Epithelial cell of esophagus (primary cell): Measurements from ENCODE around the gene NDUFS2.

Source experiments
- DNase-seq: peaks from one replicate; pipeline ENCODE4 v3.0.0; 2010; ENCODE audit warnings: low read depth
- H3K4me3 ChIP-seq: 2 replicates; pipeline ENCODE4 v1.5.1; 2011; ENCODE audit warnings: mild to moderate bottlenecking, low read length, control low read depth
- TF ChIP-seq, protein P1 (sequence below): IDR thresholded peaks from 2 replicates; pipeline ENCODE4 v1.5.1; 2011; ENCODE audit warnings: low read depth, mild to moderate bottlenecking, low read length, control low read depth, inconsistent platforms; ENCODE audit not compliant: insufficient read depth; ENCODE audit errors: missing control alignments

The NDUFS2 gene

DNA sequence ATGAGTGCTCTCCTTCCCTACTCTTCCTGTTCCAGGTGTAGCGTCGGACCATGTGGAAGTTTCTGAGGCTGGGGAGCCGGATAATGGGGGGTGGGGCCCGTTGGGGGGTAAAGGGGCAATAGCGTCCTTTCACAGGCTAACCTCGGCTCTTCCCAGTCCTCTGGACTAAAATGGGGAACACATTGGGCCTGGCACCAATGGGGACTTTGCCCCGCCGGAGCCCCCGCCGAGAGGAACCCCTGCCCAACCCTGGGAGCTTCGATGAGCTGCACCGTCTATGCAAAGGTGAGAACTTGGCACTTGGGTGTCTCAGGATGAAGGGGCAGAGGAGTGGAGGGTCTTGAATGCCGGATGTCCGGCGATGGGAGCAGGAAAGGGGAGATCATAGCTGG is 24.1 kb downstream of the NDUFS2 start:
- TF ChIP-seq, protein P1, sequence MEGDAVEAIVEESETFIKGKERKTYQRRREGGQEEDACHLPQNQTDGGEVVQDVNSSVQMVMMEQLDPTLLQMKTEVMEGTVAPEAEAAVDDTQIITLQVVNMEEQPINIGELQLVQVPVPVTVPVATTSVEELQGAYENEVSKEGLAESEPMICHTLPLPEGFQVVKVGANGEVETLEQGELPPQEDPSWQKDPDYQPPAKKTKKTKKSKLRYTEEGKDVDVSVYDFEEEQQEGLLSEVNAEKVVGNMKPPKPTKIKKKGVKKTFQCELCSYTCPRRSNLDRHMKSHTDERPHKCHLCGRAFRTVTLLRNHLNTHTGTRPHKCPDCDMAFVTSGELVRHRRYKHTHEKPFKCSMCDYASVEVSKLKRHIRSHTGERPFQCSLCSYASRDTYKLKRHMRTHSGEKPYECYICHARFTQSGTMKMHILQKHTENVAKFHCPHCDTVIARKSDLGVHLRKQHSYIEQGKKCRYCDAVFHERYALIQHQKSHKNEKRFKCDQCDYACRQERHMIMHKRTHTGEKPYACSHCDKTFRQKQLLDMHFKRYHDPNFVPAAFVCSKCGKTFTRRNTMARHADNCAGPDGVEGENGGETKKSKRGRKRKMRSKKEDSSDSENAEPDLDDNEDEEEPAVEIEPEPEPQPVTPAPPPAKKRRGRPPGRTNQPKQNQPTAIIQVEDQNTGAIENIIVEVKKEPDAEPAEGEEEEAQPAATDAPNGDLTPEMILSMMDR, result no peak
- DNase-seq, result no peak

DNA sequence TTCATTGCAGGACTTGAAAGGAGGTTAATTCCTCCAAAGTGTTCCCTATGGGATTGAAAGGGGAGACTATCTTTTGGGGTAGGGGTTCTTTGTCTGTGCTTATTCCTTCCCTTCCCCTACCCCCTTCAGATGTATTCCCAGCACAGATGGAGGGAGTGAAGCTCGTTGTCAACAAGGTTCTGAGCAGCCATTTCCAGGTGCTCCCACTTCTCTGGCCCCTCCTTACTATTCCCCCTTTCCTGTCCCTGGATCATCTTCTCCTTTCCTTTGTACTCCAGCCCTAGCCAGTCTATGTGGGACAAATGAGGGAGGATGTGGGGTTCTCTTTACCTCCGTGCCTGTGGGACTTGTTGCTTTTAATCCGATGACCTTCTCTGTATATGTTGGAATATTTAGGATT is 24.6 kb downstream of the NDUFS2 start:
- TF ChIP-seq, protein P1, result no peak
- H3K4me3 ChIP-seq, result peak overlapping the region; percentile 98
- no peak for DNase-seq

More for the DNA sequence above, 24.1 kb downstream of the NDUFS2 start:
- H3K4me3 ChIP-seq, result peak overlapping the region; percentile 98

DNA sequence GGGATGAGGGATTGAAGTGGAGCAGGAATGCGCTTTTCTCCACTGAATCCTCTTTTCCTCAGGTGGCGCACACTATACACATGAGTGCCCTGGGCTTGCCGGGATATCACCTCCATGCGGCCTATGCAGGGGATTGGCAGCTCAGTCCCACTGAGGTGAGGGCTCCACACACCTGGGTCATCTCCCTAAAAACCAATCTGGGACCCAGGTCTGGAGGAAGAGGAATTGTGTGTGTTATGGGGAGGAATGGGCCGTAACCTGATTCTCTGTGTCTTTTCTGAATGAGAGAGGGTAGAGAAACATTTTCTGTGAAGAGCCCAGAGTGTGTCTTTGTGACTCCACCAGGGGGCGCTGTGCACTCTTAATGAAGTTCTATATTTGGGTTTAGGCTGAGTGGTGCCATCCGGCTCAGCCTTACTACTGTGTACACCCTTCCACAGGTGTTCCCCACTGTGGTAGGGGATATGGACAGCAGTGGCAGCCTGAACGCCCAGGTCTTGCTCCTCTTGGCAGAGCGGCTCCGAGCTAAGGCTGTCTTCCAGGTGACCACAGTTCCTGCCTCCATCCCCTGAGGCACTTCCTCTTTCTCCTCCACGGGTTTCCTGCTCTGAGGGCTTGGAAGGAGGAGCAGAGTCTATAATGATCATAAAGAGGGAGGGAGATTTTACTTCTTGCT is 25.2 kb downstream of the NDUFS2 start:
- H3K4me3 ChIP-seq, result peak overlapping the region; percentile 98
- TF ChIP-seq, protein P1, result peak; percentile 81
- peak; percentile 81 for DNase-seq

DNA sequence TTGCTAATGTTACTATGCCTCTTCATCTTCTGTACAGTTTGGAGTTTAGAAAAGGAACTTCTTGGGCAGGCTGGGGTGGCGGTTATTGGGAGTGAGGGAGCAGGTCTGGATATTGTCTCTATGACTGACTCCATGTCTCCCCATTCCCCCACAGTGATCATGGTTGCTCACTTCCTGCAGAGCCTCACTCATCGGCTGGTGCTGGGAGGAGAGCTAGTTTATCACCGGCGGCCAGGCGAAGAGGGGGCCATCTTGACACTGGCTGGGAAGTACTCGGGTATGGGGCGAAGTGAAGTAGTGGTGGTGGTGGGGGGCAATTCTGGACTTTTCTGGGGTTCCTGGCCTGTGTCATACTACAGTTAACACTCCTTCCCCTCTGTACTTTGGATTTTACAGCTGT is 25.9 kb downstream of the NDUFS2 start:
- no peak overlapping the region for H3K4me3 ChIP-seq
- no peak for DNase-seq
- TF ChIP-seq, protein P1, result no peak

DNA sequence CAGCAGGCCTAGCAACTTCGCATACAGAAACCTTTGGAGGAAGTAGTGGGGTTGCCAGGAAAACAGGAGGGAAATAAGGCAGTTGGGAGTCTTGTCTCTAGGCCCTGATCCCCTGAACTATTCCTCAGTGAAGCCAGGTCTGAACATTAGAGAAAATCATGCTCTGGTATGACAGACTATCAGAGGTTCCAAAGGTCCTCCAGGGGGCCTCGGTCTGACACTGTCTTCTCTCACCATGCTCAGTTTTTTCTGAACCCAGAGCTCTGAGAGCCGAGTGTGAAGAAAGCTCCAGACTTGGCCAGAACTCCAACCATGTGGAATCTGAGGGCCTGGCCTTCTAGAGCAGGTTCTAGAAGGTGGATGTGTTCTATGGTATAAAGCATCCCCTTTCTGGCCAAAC is 27.7 kb downstream of the NDUFS2 start:
- TF ChIP-seq, protein P1, result peak; percentile 7
- H3K4me3 ChIP-seq, result no peak overlapping the region
- DNase-seq, result peak; percentile 13

DNA sequence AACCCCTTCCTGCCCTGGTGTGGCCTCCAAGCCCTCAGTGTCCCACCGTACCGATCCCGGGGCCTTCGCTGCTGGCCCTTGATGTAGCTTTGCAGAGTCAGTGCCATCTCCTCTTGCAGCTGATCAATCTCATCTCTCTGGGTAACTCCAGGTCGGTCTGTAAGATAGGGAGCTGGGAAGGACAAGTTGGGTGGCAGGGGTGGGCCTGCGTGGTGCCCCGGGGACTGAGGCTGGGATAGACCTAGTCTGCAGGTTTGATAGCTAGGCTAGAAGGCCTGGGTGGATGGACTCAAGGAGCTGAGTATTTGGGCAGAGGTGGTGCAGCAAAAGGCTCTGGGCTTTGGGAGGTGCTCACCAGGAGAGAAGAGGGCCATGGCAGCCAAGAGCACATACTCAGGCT is 28.6 kb downstream of the NDUFS2 start:
- DNase-seq, result no peak
- TF ChIP-seq, protein P1, result no peak
- H3K4me3 ChIP-seq, result no peak overlapping the region

DNA sequence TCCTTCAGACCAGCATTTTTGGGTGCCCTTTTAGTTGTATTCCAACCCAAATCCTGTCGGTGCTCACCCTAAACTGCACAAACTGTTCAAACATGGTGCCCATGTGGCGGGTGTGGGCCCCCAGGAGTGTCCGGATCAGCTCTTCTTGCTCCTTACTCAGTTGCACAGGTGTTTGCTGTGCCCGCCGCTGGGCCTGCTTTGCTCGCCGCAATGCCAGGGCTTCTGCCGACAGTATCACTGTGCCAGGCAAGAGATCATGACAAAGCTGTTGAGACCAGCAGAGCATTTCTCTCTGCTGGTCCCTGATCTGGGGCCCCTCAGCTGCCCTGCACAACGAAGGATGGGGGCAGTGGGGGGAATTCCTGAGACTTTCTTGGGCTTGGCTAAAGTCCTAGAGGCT is 30.9 kb downstream of the NDUFS2 start:
- H3K4me3 ChIP-seq, result no peak overlapping the region
- no peak for DNase-seq
- TF ChIP-seq, protein P1, result no peak
